BLaER1 treated with 17β-estradiol and CSF1 and Interleukin-3, amounts not matched to agents 10 nM and 100 nM (cell line): Measurements from ENCODE around the gene HSPA1L.
"Not testable (repeated sequence)": the region's sequence is repeated elsewhere in the genome, so short reads cannot be mapped to it uniquely, and the experiment has no call there.

ENCODE experiments used
- H3K27ac ChIP-seq, 11 experiments: shearing (Covaris generic); formaldehyde crosslinking; 2 replicates each; pipeline ENCODE4 v1.8.1; 2022
- H3K27me3 ChIP-seq, 11 experiments: shearing (Covaris generic); formaldehyde crosslinking; 2 replicates each; pipeline ENCODE4 v1.8.1; 2022
- H3K36me3 ChIP-seq, 11 experiments: shearing (Covaris generic); formaldehyde crosslinking; 2 replicates each; pipeline ENCODE4 v1.8.1; 2022
- H3K4me1 ChIP-seq, 10 experiments: shearing (Covaris generic); formaldehyde crosslinking; 2 replicates each; pipeline ENCODE4 v1.8.1; 2022
- H3K4me2 ChIP-seq, 11 experiments: shearing (Covaris generic); formaldehyde crosslinking; 2 replicates each; pipeline ENCODE4 v1.8.1; 2022
- H3K4me3 ChIP-seq, 10 experiments: shearing (Covaris generic); formaldehyde crosslinking; 2 replicates each; pipeline ENCODE4 v1.8.1; 2022
- H3K9ac ChIP-seq, 11 experiments: shearing (Covaris generic); formaldehyde crosslinking; 2 replicates each; pipeline ENCODE4 v1.8.1; 2022
- H3K9me3 ChIP-seq, 11 experiments: shearing (Covaris generic); formaldehyde crosslinking; replicated peaks in 1 of 11; 2 replicates each; pipeline ENCODE4 v1.8.1; 2022
- H4K20me1 ChIP-seq, 11 experiments: shearing (Covaris generic); formaldehyde crosslinking; 2 replicates each; pipeline ENCODE4 v1.8.1; 2022
- Cebpa-rat ChIP-seq, 11 experiments: shearing (Covaris generic); IDR thresholded peaks; 2 replicates each; pipeline ENCODE4 v1.8.1; 2022

HSPA1L gene

GRCh38 chr6:31834367-31835250 lies 19.5 kb upstream of the HSPA1L start:
- peak overlapping the region; percentile 86 to 99 (median 94) for H3K9ac ChIP-seq
- H3K4me2 ChIP-seq: peak overlapping the region; percentile 86 to 99 (median 96)
- TF ChIP-seq Cebpa-rat (IDR thresholded peaks at IDR 0.05): no peak
- H3K27ac ChIP-seq: peak overlapping the region; percentile 91 to 98 (median 96)
- no peaks in the 10 kb centered on the region for H3K27me3 ChIP-seq
- peak overlapping the region; percentile 77 to 96 (median 89) for H3K4me3 ChIP-seq
- H3K36me3 ChIP-seq: peaks cover 31 to 51% (median 39%) of the 10 kb centered on the region in 11 experiments
- no peaks in the 10 kb centered on the region; a peak in 1 of 22 replicates for H3K9me3 ChIP-seq
- peaks cover 40 to 67% (median 45%) of the 10 kb centered on the region in 11 experiments for H4K20me1 ChIP-seq
- H3K4me1 ChIP-seq: peaks cover 60 to 62% (median 61%) of the 10 kb centered on the region in 10 experiments

GRCh38 chr6:31831350-31832215 lies 16.5 kb upstream of the HSPA1L start:
- peaks cover 11 to 39% (median 16%) of the 10 kb centered on the region in 11 experiments for H4K20me1 ChIP-seq
- H3K9me3 ChIP-seq: no peaks in the 10 kb centered on the region
- 0 out of 22 replicates have a peak, but pooled peaks of 3 of the 11 experiments have one; percentile 5 to 22 (median 20) for TF ChIP-seq Cebpa-rat (IDR thresholded peaks at IDR 0.05)
- H3K4me3 ChIP-seq: peak overlapping the region; percentile 68 to 80 (median 76)
- H3K27me3 ChIP-seq: no peaks in the 10 kb centered on the region
- peak overlapping the region; percentile 92 to 99 (median 96) for H3K4me2 ChIP-seq
- peaks cover 34 to 40% (median 37%) of the 10 kb centered on the region in 10 experiments for H3K4me1 ChIP-seq
- peak overlapping the region; percentile 69 to 98 (median 79) for H3K9ac ChIP-seq
- H3K27ac ChIP-seq: peak overlapping the region in 10 of 11 experiments; percentile 62 to 98 (median 94); a peak in 20 of 22 replicates
- H3K36me3 ChIP-seq: peaks cover 1 to 21% (median 9%) of the 10 kb centered on the region in 11 experiments; a peak in 19 of 22 replicates

- Histone ChIP-seq H4K20me1 (peaks cover 4 to 32% (median 10%) of the 10 kb centered on the region in 11 experiments; a peak in 20 of 22 replicates), H3K4me2 (peak overlapping the region; percentile 92 to 99 (median 96)), H3K9ac (peak overlapping the region; percentile 69 to 98 (median 79)), H3K27me3 (no peaks in the 10 kb centered on the region), H3K27ac (peak overlapping the region; percentile 31 to 96 (median 68); a peak in 21 of 22 replicates), H3K9me3 (no peaks in the 10 kb centered on the region), H3K4me3 (peak overlapping the region; percentile 68 to 80 (median 76)), H3K36me3 (peaks cover 0 to 14% (median 2%) of the 10 kb centered on the region in 11 experiments; a peak in 17 of 22 replicates), H3K4me1 (peaks cover 40 to 47% (median 43%) of the 10 kb centered on the region in 10 experiments)
- peak in 1 of 11 experiments; percentile 4; a peak in 1 of 22 replicates for TF ChIP-seq Cebpa-rat (IDR thresholded peaks at IDR 0.05)
Observed at GRCh38 chr6:31830886-31831335, 15.8 kb upstream of the HSPA1L start.

GRCh38 chr6:31829633-31830283 lies 14.7 kb upstream of the HSPA1L start:
- peak overlapping the region; percentile 31 to 96 (median 68); a peak in 20 of 22 replicates for H3K27ac ChIP-seq
- peak overlapping the region; percentile 69 to 98 (median 79) for H3K9ac ChIP-seq
- peaks cover 0 to 9% (median 0%) of the 10 kb centered on the region in 11 experiments; a peak in 4 of 22 replicates for H3K36me3 ChIP-seq
- H3K27me3 ChIP-seq: no peaks in the 10 kb centered on the region
- peak overlapping the region; percentile 92 to 99 (median 96) for H3K4me2 ChIP-seq
- no peak for TF ChIP-seq Cebpa-rat (IDR thresholded peaks at IDR 0.05)
- H3K4me3 ChIP-seq: peak overlapping the region; percentile 68 to 80 (median 76)
- H3K4me1 ChIP-seq: peaks cover 44 to 55% (median 53%) of the 10 kb centered on the region in 10 experiments
- H4K20me1 ChIP-seq: peaks cover 0 to 26% (median 5%) of the 10 kb centered on the region in 11 experiments; a peak in 12 of 22 replicates
- no peaks in the 10 kb centered on the region for H3K9me3 ChIP-seq

GRCh38 chr6:31827286-31828079 lies 12.4 kb upstream of the HSPA1L start, which contains the start of gene HSPA1B:
TSS of gene HSPA1B (plus strand) at chr6:31827738. CDS start at chr6:31827951, 213 bp downstream.
- H3K4me1 ChIP-seq: peaks cover 44 to 60% (median 57%) of the 10 kb centered on the region in 10 experiments
- H3K9ac ChIP-seq: peak within 1 kb of the TSS; percentile 76 to 86 (median 83)
- H3K9me3 ChIP-seq: no peaks in the 10 kb centered on the region
- H3K27ac ChIP-seq: peak within 1 kb of the TSS; percentile 77 to 92 (median 85)
- H3K36me3 ChIP-seq: peaks cover 0 to 9% (median 0%) of the 10 kb centered on the region in 11 experiments; a peak in 4 of 22 replicates
- H4K20me1 ChIP-seq: peaks cover 0 to 26% (median 5%) of the 10 kb centered on the region in 11 experiments; a peak in 12 of 22 replicates
- H3K27me3 ChIP-seq: no peaks in the 10 kb centered on the region
- H3K4me3 ChIP-seq: peak within 1 kb of the TSS; percentile 61 to 79 (median 72)
- H3K4me2 ChIP-seq: peak within 1 kb of the TSS; percentile 86 to 98 (median 92)
- no peak for TF ChIP-seq Cebpa-rat (IDR thresholded peaks at IDR 0.05)

- Histone ChIP-seq H3K9ac (peak overlapping the region; percentile 76 to 86 (median 83)), H3K9me3 (no peaks in the 10 kb centered on the region), H3K4me2 (peak overlapping the region; percentile 86 to 98 (median 92)), H4K20me1 (peaks cover 0 to 24% (median 5%) of the 10 kb centered on the region in 11 experiments; a peak in 12 of 22 replicates), H3K27me3 (no peaks in the 10 kb centered on the region), H3K36me3 (peaks cover 0 to 9% (median 0%) of the 10 kb centered on the region in 11 experiments; a peak in 4 of 22 replicates), H3K4me3 (peak overlapping the region; percentile 61 to 79 (median 72)), H3K27ac (peak overlapping the region; percentile 77 to 92 (median 85)), H3K4me1 (peaks cover 46 to 57% (median 53%) of the 10 kb centered on the region in 10 experiments)
- TF ChIP-seq Cebpa-rat (IDR thresholded peaks at IDR 0.05): no peak
Observed at GRCh38 chr6:31826793-31827285, 11.8 kb upstream of the HSPA1L start.

- no peaks in the 10 kb centered on the region for H3K27me3 ChIP-seq
- H3K9ac ChIP-seq: peak overlapping the region in 3 of 11 experiments; percentile 81 to 85 (median 84); a peak in 3 of 22 replicates
- H3K4me2 ChIP-seq: peak overlapping the region; percentile 86 to 98 (median 92); a peak in 17 of 22 replicates
- H3K27ac ChIP-seq: peak overlapping the region in 10 of 11 experiments; percentile 77 to 92 (median 86); a peak in 16 of 22 replicates
- H4K20me1 ChIP-seq: peaks cover 0 to 14% (median 5%) of the 10 kb centered on the region in 11 experiments; a peak in 12 of 22 replicates
- TF ChIP-seq Cebpa-rat (IDR thresholded peaks at IDR 0.05): no peak
- no peaks in the 10 kb centered on the region for H3K9me3 ChIP-seq
- H3K4me3 ChIP-seq: no peak overlapping the region
- no peaks in the 10 kb centered on the region for H3K36me3 ChIP-seq
- peaks cover 44 to 56% (median 52%) of the 10 kb centered on the region in 10 experiments for H3K4me1 ChIP-seq
Observed at GRCh38 chr6:31825553-31825952, 10.5 kb upstream of the HSPA1L start.

- peak overlapping the region in 4 of 11 experiments; percentile 20 to 91 (median 62); a peak in 6 of 22 replicates for H3K27ac ChIP-seq
- H3K4me1 ChIP-seq: peaks cover 47 to 75% (median 70%) of the 10 kb centered on the region in 10 experiments
- H3K4me2 ChIP-seq: peak overlapping the region; percentile 5 to 98 (median 85); a peak in 19 of 22 replicates
Observed at GRCh38 chr6:31823592-31824196, 8.6 kb upstream of the HSPA1L start.

More at GRCh38 chr6:31823592-31824196, 8.6 kb upstream of the HSPA1L start:
- not testable (repeated sequence) for H3K27me3 ChIP-seq, H3K9me3 ChIP-seq, H3K36me3 ChIP-seq, H4K20me1 ChIP-seq
- H3K9ac ChIP-seq: peak overlapping the region in 9 of 11 experiments; percentile 1 to 92 (median 32); a peak in 10 of 22 replicates
- H3K4me3 ChIP-seq: 0 out of 20 replicates have a peak overlapping the region, but pooled peaks of 1 of the 10 experiments have one; percentile 56
